ENCODE results near the gene BEST2.

GRCh38 chr19:12789098-12789903 lies 37.7 kb downstream of the BEST2 start:
- TF ChIP-seq CTCF (IDR thresholded peaks at IDR 0.05) = no peak
- no peak for TF ChIP-seq POLR2A (IDR thresholded peaks at IDR 0.05)

Measured in heart left ventricle (tissue), 13 donors.